ENCODE results near the gene CA7.
A peak's percentile ranks its signal among the peaks of the same experiment; 100 is the strongest.
"Not testable (repeated sequence)": the region's sequence is repeated elsewhere in the genome, so short reads cannot be mapped to it uniquely, and the experiment has no call there.

The CA7 gene

GRCh38 chr16:66874079-66874775 is 30.0 kb downstream of the CA7 start:
- no peak for DNase-seq

DNA sequence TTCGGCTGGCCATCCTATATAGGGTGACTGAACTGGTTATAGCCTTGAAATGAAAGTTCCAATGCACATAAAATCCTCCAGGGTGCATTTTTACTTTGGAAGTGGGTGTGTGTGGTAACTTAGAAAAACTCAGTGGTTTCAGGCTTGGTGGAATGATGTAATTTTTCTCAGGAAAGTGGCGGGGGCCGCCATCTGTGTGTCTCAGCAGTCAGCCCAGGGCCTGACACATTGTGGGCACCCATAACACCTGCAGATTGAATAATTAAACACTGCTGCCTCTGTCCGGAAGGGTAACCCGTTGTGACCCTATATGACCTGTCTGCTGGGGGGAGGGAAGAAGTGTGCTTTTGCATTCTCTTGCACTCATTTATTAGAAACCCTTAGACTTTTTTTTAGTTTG is 33.9 kb downstream of the CA7 start:
- DNase-seq = no peak

- DNase-seq = peak; percentile 84
These were observed 36.2 kb downstream of the CA7 start, which contains the start of gene PDP2 for GRCh38 chr16:66880288-66881013. PDP2 (plus strand) TSS chr16:66880515; CDS start chr16:66884285, 3,770 bp downstream.

DNA sequence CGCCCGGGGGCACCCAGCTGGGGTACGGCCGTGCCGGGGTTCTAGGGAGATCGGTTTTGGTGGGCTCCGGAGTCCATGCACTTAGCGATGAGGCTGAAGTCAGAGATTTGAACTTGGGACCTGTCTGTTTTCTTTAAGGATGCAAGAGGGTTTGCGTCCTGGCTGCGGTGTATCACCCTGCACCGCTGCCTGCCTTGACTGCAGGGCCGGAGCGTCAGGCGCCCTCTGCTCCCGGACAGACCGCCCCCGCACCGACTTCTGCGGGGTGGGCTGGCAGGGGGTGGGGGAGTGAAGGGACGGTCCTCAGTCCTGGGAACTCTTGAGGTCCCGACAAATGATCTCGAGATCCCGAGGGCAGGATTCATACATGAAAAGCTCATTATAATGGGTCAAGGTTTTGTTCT is 36.8 kb downstream of the CA7 start:
- no peak for DNase-seq

- DNase-seq = no peak
These were observed 37.3 kb downstream of the CA7 start for GRCh38 chr16:66881560-66881959.

DNA sequence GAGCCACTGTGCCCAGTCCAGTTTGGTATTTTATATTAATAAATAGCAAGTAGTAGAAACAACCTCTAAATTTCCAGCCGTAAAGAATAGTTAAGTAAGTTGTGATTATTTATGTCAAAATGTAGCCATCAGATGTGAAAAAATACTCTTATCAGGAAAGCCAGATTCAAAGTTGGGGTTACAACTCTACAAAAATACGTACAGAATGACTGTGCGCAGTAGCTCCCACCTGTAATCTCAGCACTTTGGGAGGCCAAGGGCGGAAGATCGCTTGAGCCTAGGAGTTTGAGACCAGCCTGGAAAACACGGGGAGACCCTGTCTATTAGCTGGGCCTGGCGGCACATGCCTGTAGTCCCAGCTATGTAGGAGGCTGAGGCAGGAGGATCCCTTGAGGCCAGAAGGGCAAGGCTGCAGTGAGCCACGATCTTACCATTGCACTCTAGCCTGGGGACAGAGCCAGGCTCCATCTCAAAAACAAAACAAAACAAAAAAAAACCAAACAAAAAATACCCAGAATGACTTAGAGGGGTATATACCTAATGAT is 37.8 kb downstream of the CA7 start:
- DNase-seq = no peak

- DNase-seq = no peak
These were observed 38.5 kb downstream of the CA7 start for GRCh38 chr16:66882702-66883101.

- DNase-seq = no peak
These were observed 41.3 kb downstream of the CA7 start for GRCh38 chr16:66885491-66885890.

- DNase-seq = no peak
These were observed 42.1 kb downstream of the CA7 start for GRCh38 chr16:66886321-66886720.

DNA sequence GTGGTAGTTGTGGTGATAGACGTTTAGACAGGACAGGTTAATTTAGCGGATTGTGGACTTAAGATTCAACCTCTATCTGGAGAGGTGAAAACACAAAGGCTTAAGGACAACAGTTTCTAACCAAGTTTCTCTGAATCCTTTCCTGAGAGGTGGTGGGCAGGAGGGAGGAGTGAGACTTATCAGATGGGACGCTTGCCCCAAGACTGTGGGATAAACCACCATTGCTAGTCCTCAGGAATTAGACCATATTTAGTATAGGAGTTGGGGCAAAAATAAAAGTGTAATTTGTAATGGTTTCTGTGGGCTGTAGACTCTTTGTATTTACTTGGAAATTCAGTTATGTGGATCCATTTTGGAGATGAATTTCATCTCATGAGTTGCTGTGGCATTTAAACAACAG is 42.7 kb downstream of the CA7 start:
- DNase-seq = no peak

- DNase-seq = no peak
These were observed 44.7 kb downstream of the CA7 start for GRCh38 chr16:66888647-66889615.

GRCh38 chr16:66889622-66890021 is 45.4 kb downstream of the CA7 start:
- DNase-seq = no peak

DNA sequence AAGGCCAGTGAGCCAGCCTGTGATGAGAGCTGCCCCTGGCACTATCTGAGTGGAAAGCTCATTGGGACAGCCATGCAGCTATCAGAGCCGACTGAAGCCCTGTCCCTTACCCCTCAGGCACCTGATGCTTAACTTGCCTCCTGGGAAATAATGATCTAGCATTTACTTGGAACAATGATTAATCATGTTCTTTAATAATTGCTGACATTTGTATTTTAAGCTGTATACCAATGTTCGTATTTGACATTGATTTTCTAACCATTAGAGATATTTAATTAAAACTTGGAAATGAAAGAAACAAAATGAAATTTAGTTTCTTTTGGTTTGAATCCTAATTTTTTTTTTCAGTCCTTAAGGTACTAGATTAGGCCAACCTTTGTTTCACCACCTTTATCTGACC is 46.6 kb downstream of the CA7 start:
- no peak for DNase-seq

DNA sequence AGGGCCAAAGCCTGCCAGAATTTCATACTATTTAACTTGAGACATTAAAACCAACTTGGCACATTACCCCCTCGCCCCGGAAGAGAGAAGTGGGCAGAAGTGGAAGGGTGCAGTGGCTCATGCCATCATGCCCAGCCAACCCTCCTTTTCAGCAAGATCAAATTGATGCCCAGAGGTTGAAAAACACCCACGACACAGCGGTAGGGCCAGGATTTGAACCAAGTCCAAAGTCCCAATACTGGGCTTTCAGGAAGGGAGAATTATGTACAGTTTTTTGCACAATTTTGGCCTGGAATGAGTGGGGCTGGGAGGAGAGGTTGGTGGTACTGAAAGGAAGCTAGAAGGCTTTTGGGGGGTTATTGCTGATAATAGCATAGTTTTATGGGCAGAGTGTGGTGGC is 47.1 kb downstream of the CA7 start:
- DNase-seq = no peak

DNA sequence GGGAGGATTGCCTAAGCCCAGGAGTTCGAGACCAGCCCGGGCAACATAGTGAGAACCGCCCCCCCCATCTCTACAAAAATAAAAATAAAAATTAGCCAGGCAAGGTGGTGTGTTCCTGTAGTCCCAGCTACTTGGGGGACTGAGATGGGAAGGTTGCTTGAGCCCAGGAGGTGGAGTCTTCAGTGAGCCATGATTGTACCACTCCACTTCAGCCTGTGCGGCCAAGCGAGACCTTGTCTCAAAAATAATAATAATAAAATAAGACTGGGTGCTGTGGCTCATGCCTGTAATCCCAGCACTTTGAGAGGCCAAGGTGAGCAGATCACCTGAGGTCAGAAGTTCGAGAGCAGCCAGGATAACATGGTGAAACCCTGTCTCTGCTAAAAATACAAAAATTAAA is 47.6 kb downstream of the CA7 start:
- DNase-seq = no peak

DNA sequence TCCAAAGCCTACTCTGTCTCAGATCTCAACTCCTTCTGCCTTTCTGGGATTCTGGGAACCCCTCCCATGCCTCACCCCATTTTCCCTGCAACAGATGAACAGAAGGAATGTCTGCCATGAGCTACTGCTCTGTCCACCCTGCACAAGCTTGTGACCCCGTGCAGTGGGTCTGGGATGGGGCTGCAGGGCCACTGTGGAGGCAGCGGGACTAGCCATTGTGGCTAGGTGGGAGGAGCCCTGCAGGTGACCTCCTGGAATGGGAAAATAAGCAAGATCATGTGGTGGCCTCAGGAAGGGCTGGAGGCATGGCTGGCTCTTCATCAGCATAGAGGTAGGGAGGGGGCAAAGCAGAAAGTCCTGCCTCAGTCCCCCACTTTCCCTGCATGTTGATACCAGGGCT is 49.8 kb downstream of the CA7 start:
- no peak for DNase-seq

DNA sequence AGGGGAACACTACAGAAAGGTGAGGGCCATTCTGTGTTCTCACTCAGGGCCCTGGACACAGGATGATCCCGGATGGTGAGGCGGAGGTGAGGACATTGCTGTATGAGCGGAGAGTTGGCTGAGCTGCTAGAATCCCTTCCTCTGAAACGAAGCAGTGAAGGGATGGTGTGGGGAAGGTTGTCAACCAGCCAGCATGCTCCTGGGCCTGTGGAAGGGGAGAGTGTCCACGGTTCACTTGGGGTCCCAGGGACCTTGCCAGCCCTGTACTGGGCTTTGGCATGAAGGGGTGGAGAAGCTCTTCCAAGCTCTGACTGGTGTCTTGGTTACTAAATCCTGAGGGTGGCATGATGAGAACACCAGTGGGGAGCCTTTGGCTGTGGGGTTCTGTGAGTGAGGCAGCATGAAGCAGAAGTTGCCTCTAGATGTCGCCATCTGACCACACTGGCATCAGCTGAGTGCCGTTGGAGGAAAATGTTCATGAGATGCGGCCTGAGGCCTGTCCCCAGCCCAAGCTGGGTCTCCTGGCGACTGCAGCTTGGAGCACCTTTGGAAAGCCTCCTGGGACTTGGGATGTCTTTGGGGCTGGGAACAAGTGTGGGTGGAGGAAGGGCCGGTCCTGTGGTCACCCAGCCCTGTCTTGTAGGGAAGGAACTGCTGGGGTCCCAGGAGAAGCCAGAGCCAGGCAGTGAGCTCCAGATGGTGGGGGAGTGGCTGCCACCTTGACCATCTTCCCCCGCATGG is 50.9 kb downstream of the CA7 start:
- no peak for DNase-seq

GRCh38 chr16:66895689-66895979 is 51.4 kb downstream of the CA7 start:
- no peak for DNase-seq

- DNase-seq = no peak
These were observed 51.8 kb downstream of the CA7 start for GRCh38 chr16:66895999-66896398.

DNA sequence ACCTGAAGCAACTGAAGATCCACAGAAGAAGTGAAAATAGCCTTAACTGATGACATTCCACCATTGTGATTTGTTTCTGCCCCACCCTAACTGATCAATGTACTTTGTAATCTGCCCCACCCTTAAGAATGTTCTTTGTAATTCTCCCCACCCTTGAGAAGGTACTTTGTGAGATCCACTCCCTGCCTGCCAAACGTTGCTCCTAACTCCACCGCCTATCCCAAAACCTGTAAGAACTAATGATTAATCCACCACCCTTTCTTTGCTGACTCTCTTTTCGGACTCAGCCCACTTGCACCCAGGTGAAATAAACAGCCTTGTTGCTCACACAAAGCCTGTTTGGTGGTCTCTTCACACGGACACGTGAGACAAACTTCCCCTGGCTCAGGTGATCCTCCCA is 52.5 kb downstream of the CA7 start:
- DNase-seq = not testable (repeated sequence)

GRCh38 chr16:66898207-66898606 is 54.0 kb downstream of the CA7 start:
- DNase-seq = no peak

- DNase-seq = no peak
These were observed 54.7 kb downstream of the CA7 start for GRCh38 chr16:66898933-66899309.

Measured in NCI-H774 (cell line).